GM18511 (cell line): ENCODE measurements around the gene ATF6B.
"Not testable (repeated sequence)": the region's sequence is repeated elsewhere in the genome, so short reads cannot be mapped to it uniquely, and the experiment has no call there.

Experiments
- ATAC-seq: cut with Tn5 transposase; IDR thresholded peaks from one replicate; pipeline ENCODE4 v1.9.1; 2021; ENCODE audit warnings: mild to moderate bottlenecking, moderate library complexity; ENCODE audit not compliant: unreplicated experiment

The ATF6B gene

GRCh38 chr6:32154514-32155161 lies 26.6 kb upstream of the ATF6B start:
- ATAC-seq, result no peak

- no peak for ATAC-seq
Measured at GRCh38 chr6:32153564-32154513, 25.8 kb upstream of the ATF6B start, which contains the start of gene PPT2. Gene PPT2, plus strand, starts transcription at chr6:32154141. Its CDS starts 454 bp downstream, at chr6:32154595.

- no peak for ATAC-seq
Measured at GRCh38 chr6:32152769-32153563, 24.9 kb upstream of the ATF6B start.

GRCh38 chr6:32151863-32152768 lies 24.1 kb upstream of the ATF6B start, which contains the start of gene PRRT1:
Gene PRRT1, minus strand, starts transcription at chr6:32151939. Its CDS starts 112 bp downstream, at chr6:32151827.
- ATAC-seq, result no peak

GRCh38 chr6:32151181-32151862 lies 23.3 kb upstream of the ATF6B start:
- ATAC-seq, result no peak

GRCh38 chr6:32149932-32150870 lies 22.2 kb upstream of the ATF6B start:
- no peak for ATAC-seq

- no peak for ATAC-seq
Measured at GRCh38 chr6:32149092-32149755, 21.2 kb upstream of the ATF6B start.

GRCh38 chr6:32148289-32149091 lies 20.4 kb upstream of the ATF6B start:
- ATAC-seq, result no peak

GRCh38 chr6:32147401-32148132 lies 19.5 kb upstream of the ATF6B start:
- ATAC-seq, result no peak

- no peak for ATAC-seq
Measured at GRCh38 chr6:32146687-32147086, 18.6 kb upstream of the ATF6B start.

GRCh38 chr6:32146287-32146686 lies 18.2 kb upstream of the ATF6B start:
- ATAC-seq, result no peak

GRCh38 chr6:32144238-32144637 lies 16.2 kb upstream of the ATF6B start:
- not testable (repeated sequence) for ATAC-seq

- no peak for ATAC-seq
Measured at GRCh38 chr6:32140420-32141046, 12.5 kb upstream of the ATF6B start.

- ATAC-seq, result no peak
Measured at GRCh38 chr6:32139590-32139989, 11.5 kb upstream of the ATF6B start.

GRCh38 chr6:32137454-32137853 lies 9.4 kb upstream of the ATF6B start:
- no peak for ATAC-seq

- no peak for ATAC-seq
Measured at GRCh38 chr6:32133786-32134185, 5.7 kb upstream of the ATF6B start.
